SK-N-SH (cell line): ENCODE data around the gene VANGL2. TPM values are rescaled to one million over a fixed set of nuclear protein-coding genes. Genes with fewer than 3 reads are reported as not detected.

ENCODE experiments used
- CTCF ChIA-PET: fragments of 300-600, 350-600 bp; formaldehyde crosslinking; extraction: SDS; loops from one replicate; lab custom pipeline; 2021; lab: Yijun Ruan, JAX
- POLR2A ChIA-PET: fragments of 350-600 bp; sonication (Branson Sonifier 250); formaldehyde crosslinking; extraction: SDS; loops from one replicate; lab custom pipeline; 2020; ENCODE audit warnings: antibody characterized with exemption, inconsistent platforms; lab: Yijun Ruan, JAX
- DNase-seq: peaks from one replicate; pipeline ENCODE4 v3.0.0; 2012
- H2AFZ ChIP-seq: fragments of 200-600 bp; sonication (generic); 2 replicates; pipeline ENCODE4 v1.8.1; 2016; ENCODE audit warnings: antibody characterized with exemption, mild to moderate bottlenecking, low read depth
- H3F3A ChIP-seq: fragments of 200-600 bp; sonication (generic); replicated peaks from 2 replicates; pipeline ENCODE3; 2016; ENCODE audit warnings: antibody characterized with exemption, mild to moderate bottlenecking; ENCODE audit not compliant: insufficient read depth
- H3K27ac ChIP-seq, 2 experiments: fragments of 200-500 bp in 1 of 2; fragments of 200-600 bp in 1 of 2; sonication (Bioruptor generic) in 1 of 2; sonication (generic), shearing (Covaris generic) in 1 of 2; 2 replicates each; pipeline versions ENCODE4 v1.5.1 to v1.6.1; 2014 to 2016; ENCODE audit warnings: low read depth in 2 of 2, inconsistent platforms in 1 of 2, low read length in 1 of 2, mild to moderate bottlenecking in 1 of 2, mixed read lengths in 1 of 2
- H3K27me3 ChIP-seq: fragments of 200-600 bp; sonication (generic), shearing (Covaris generic); 2 replicates; pipeline ENCODE4 v1.6.1; 2016; ENCODE audit warnings: mixed run types; ENCODE audit not compliant: insufficient read depth
- H3K36me3 ChIP-seq, 2 experiments: fragments of 200-500 bp in 1 of 2; fragments of 200-600 bp in 1 of 2; sonication (Bioruptor generic) in 1 of 2; sonication (generic) in 1 of 2; replicated peaks in 1 of 2; 2 replicates each; pipeline versions ENCODE3 to v1.5.1; 2014 to 2016; ENCODE audit warnings: low read length in 1 of 2, mild to moderate bottlenecking in 1 of 2; ENCODE audit not compliant: insufficient read depth in 2 of 2, control insufficient read depth in 1 of 2
- H3K4me1 ChIP-seq, 2 experiments: fragments of 200-500 bp in 1 of 2; fragments of 200-600 bp in 1 of 2; sonication (Bioruptor generic) in 1 of 2; sonication (generic), shearing (Covaris generic) in 1 of 2; 2 replicates each; pipeline versions ENCODE4 v1.5.1 to v1.6.1; 2014 to 2016; ENCODE audit warnings: low read depth in 1 of 2, low read length in 1 of 2, mixed run types in 1 of 2; ENCODE audit not compliant: insufficient read depth in 2 of 2, control insufficient read depth in 1 of 2
- H3K4me2 ChIP-seq: fragments of 200-600 bp; sonication (generic), shearing (Covaris generic); 2 replicates; pipeline ENCODE4 v1.6.1; 2017; ENCODE audit warnings: mixed run types
- H3K4me3 ChIP-seq, 2 experiments: fragments of 200-500 bp in 1 of 2; fragments of 200-600 bp in 1 of 2; sonication (Bioruptor generic) in 1 of 2; sonication (generic), shearing (Covaris generic) in 1 of 2; 2 replicates each; pipeline versions ENCODE4 v1.5.1 to v1.8.1; 2014 to 2016; ENCODE audit warnings: low read depth in 2 of 2, inconsistent platforms in 1 of 2, low read length in 1 of 2, mild to moderate bottlenecking in 1 of 2, mixed read lengths in 1 of 2, moderate library complexity in 1 of 2
- H3K79me2 ChIP-seq: fragments of 200-600 bp; sonication (generic); 2 replicates; pipeline ENCODE4 v1.8.1; 2017; ENCODE audit warnings: mild to moderate bottlenecking; ENCODE audit not compliant: insufficient read depth
- H3K9ac ChIP-seq: fragments of 200-600 bp; sonication (generic); 2 replicates; pipeline ENCODE4 v1.6.1; 2017; ENCODE audit warnings: mixed run types
- H3K9me2 ChIP-seq: fragments of 200-600 bp; sonication (generic); 2 replicates; pipeline ENCODE4 v1.6.1; 2017; ENCODE audit warnings: mixed run types
- H3K9me3 ChIP-seq: fragments of 200-600 bp; sonication (generic); 2 replicates; pipeline ENCODE4 v1.6.1; 2017; ENCODE audit warnings: mixed run types, mild to moderate bottlenecking, moderate library complexity
- H4K20me1 ChIP-seq: fragments of 200-600 bp; sonication (generic); 2 replicates; pipeline ENCODE4 v1.6.1; 2017; ENCODE audit warnings: mild to moderate bottlenecking, mixed run types; ENCODE audit not compliant: insufficient read depth
- CHD2 ChIP-seq: fragments of 150-350 bp; IDR thresholded peaks from 2 replicates; pipeline ENCODE4 v1.6.1; 2018; ENCODE audit warnings: low read length; ENCODE audit not compliant: partially characterized antibody
- CTCF ChIP-seq: fragments of 200-600 bp; sonication (generic); IDR thresholded peaks from 2 replicates; pipeline ENCODE4 v1.6.1; 2017; ENCODE audit warnings: antibody characterized with exemption, mild to moderate bottlenecking, moderate library complexity
- FOXM1 ChIP-seq: IDR thresholded peaks from 2 replicates; pipeline ENCODE4 v1.4.0; 2012; ENCODE audit warnings: low read depth, mild to moderate bottlenecking
- GATA2 ChIP-seq: sonication (generic); formaldehyde crosslinking; IDR thresholded peaks from 2 replicates; pipeline ENCODE4 v1.5.0; 2020; ENCODE audit warnings: mild to moderate bottlenecking, missing genetic modification reagents
- MAX ChIP-seq: IDR thresholded peaks from 2 replicates; pipeline ENCODE4 v1.4.0; 2012; ENCODE audit warnings: low read depth
- NFIC ChIP-seq: IDR thresholded peaks from 2 replicates; pipeline ENCODE4 v1.4.0; 2012; ENCODE audit warnings: borderline replicate concordance
- RAD21 ChIP-seq: IDR thresholded peaks from 2 replicates; pipeline ENCODE4 v1.6.1; 2012; ENCODE audit warnings: mild to moderate bottlenecking, low read length
- RCOR1 ChIP-seq: fragments of 150-350 bp; IDR thresholded peaks from 2 replicates; pipeline ENCODE4 v1.6.1; 2017; ENCODE audit warnings: antibody characterized with exemption, low read length
- REST ChIP-seq: IDR thresholded peaks from 2 replicates; pipeline ENCODE4 v1.6.1; 2012; ENCODE audit warnings: mild to moderate bottlenecking, low read depth, low read length, moderate library complexity
- RFX5 ChIP-seq: IDR thresholded peaks from 2 replicates; pipeline ENCODE4 v1.6.1; 2012; ENCODE audit warnings: mild to moderate bottlenecking, improper control_type of control experiment, low read length
- SMC3 ChIP-seq: IDR thresholded peaks from 2 replicates; pipeline ENCODE4 v1.6.1; 2012; ENCODE audit warnings: low read depth, low read length, improper control_type of control experiment
- TAF1 ChIP-seq: IDR thresholded peaks from 2 replicates; pipeline ENCODE4 v1.6.1; 2012; ENCODE audit warnings: low read depth, mild to moderate bottlenecking, low read length, moderate library complexity, borderline replicate concordance
- TCF12 ChIP-seq: IDR thresholded peaks from 2 replicates; pipeline ENCODE4 v1.4.0; 2012
- YY1 ChIP-seq: IDR thresholded peaks from 2 replicates; pipeline ENCODE4 v1.4.0; 2012; ENCODE audit warnings: low read depth, mild to moderate bottlenecking
- WGBS: methylation state at CpG from one replicate; pipeline ENCODE4 v1.1.6; 2017; ENCODE audit warnings: low lambda C conversion rate; 5-methylcytosine and 5-hydroxymethylcytosine counted together
- polyA plus RNA-seq, 3 experiments: library from polyadenylated mRNA; depleted of rRNA; stranded (reverse); fragments of >200 nt; gene quantifications; 2 replicates each; pipeline ENCODE4 v1.2.3, GENCODE V29; 2012
- TF ChIP-seq, protein P1 (sequence below): fragments of 150-350 bp; IDR thresholded peaks from 2 replicates; pipeline ENCODE4 v1.6.1; 2017; ENCODE audit warnings: antibody characterized with exemption, low read length, low read depth, borderline replicate concordance

The VANGL2 gene
- polyA plus RNA-seq, 1 of the 3 experiments (the other 2 are of a cell fraction) = 13.4 TPM

- TF ChIP-seq REST (no peak), NFIC (no peak), FOXM1 (no peak), GATA2 (no peak), RCOR1 (no peak), MAX (no peak), TAF1 (no peak)
Observed at GRCh38 chr1:160410406-160411005, 10.1 kb downstream of the VANGL2 start (continued).

- POLR2A ChIA-PET = no interaction called here
- 84% methylated on average over 6 of the region's 6 CpGs for WGBS
- CTCF ChIA-PET = no interaction called here
Observed at GRCh38 chr1:160411271-160412027, 11.1 kb downstream of the VANGL2 start.

DNA sequence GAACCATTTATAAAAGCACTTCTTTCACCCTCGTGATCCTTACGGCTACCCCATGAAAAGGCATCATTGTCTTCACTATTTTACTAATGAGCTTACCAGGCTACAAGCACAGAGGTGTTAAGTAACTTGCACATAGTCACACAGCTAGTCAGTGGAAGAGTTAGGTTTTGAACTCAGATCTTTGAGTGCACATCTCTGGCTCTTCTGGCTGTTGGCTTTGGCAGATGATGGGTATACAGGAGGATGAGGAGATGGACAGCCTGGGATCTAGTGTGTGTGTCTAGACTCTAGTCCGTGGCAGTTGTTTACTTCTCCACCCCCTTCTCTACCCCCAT is 11.6 kb downstream of the VANGL2 start:
- ChIA-PET CTCF (no interaction called here), POLR2A (no interaction called here)
- 94% methylated on average over 3 of the region's 3 CpGs for WGBS
- Histone ChIP-seq H2AFZ (no peak overlapping the region), H4K20me1 (no peaks in the 10 kb centered on the region), H3K27me3 (no peaks in the 10 kb centered on the region), H3K36me3 (no peaks in the 10 kb centered on the region), H3K4me1 (peaks cover 0 to 26% of the 10 kb centered on the region in 2 experiments; a peak in 1 of 4 replicates), H3K9me3 (no peaks in the 10 kb centered on the region), H3K4me3 (no peak overlapping the region), H3K4me2 (no peak overlapping the region), H3K27ac (no peak overlapping the region), H3F3A (no peaks in the 10 kb centered on the region), H3K9me2 (no peaks in the 10 kb centered on the region), H3K79me2 (no peaks in the 10 kb centered on the region), H3K9ac (no peak overlapping the region)
- no peak for DNase-seq
- TF ChIP-seq, protein P1, sequence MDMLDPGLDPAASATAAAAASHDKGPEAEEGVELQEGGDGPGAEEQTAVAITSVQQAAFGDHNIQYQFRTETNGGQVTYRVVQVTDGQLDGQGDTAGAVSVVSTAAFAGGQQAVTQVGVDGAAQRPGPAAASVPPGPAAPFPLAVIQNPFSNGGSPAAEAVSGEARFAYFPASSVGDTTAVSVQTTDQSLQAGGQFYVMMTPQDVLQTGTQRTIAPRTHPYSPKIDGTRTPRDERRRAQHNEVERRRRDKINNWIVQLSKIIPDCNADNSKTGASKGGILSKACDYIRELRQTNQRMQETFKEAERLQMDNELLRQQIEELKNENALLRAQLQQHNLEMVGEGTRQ = no peak
- TF ChIP-seq TCF12 = no peak
- no peak for TF ChIP-seq RAD21
- TF ChIP-seq CTCF = no peak
- no peak for TF ChIP-seq GATA2
- no peak for TF ChIP-seq SMC3
- TF ChIP-seq CHD2 = no peak
- no peak for TF ChIP-seq YY1

More at GRCh38 chr1:160411271-160412027, 11.1 kb downstream of the VANGL2 start:
- no peaks in the 10 kb centered on the region for H3K79me2 ChIP-seq
- no peaks in the 10 kb centered on the region for H4K20me1 ChIP-seq
- H3K4me3 ChIP-seq = no peak overlapping the region
- H3K36me3 ChIP-seq = no peaks in the 10 kb centered on the region
- TF ChIP-seq RFX5 = no peak
- no peak for TF ChIP-seq NFIC
- TF ChIP-seq GATA2 = no peak
- DNase-seq = no peak
- H3K27me3 ChIP-seq = no peaks in the 10 kb centered on the region
- H3F3A ChIP-seq = no peaks in the 10 kb centered on the region
- H3K9me2 ChIP-seq = no peaks in the 10 kb centered on the region
- no peak overlapping the region for H3K9ac ChIP-seq
- H2AFZ ChIP-seq = no peak overlapping the region
- H3K4me2 ChIP-seq = no peak overlapping the region
- no peaks in the 10 kb centered on the region for H3K9me3 ChIP-seq
- peaks cover 0 to 26% of the 10 kb centered on the region in 2 experiments; a peak in 1 of 4 replicates for H3K4me1 ChIP-seq
- H3K27ac ChIP-seq = no peak overlapping the region
